ENCODE results near the gene SKIDA1.

GRCh38 chr10:21531164-21531563 lies 5.7 kb upstream of the SKIDA1 start:
- TF ChIP-seq, protein P1, sequence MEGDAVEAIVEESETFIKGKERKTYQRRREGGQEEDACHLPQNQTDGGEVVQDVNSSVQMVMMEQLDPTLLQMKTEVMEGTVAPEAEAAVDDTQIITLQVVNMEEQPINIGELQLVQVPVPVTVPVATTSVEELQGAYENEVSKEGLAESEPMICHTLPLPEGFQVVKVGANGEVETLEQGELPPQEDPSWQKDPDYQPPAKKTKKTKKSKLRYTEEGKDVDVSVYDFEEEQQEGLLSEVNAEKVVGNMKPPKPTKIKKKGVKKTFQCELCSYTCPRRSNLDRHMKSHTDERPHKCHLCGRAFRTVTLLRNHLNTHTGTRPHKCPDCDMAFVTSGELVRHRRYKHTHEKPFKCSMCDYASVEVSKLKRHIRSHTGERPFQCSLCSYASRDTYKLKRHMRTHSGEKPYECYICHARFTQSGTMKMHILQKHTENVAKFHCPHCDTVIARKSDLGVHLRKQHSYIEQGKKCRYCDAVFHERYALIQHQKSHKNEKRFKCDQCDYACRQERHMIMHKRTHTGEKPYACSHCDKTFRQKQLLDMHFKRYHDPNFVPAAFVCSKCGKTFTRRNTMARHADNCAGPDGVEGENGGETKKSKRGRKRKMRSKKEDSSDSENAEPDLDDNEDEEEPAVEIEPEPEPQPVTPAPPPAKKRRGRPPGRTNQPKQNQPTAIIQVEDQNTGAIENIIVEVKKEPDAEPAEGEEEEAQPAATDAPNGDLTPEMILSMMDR (conservative IDR thresholded peaks at IDR 0.05; ENCODE audit: low read depth, low read length), result no peak
- no peak for TF ChIP-seq EZH2 (IDR thresholded peaks at IDR 0.05; ENCODE audit: borderline replicate concordance, low read depth, low read length, poor library complexity, severe bottlenecking)
